CD4-positive, alpha-beta T cell treated with Interleukin-6 at 100 ng/mL for 8 hours (primary cell): ENCODE results near the gene CAMKK1.

Source experiments
- DNase-seq: peaks from one replicate; pipeline ENCODE4 v3.0.0-alpha.2; 2020; ENCODE audit warnings: mixed read lengths, low spot score

The CAMKK1 gene

GRCh38 chr17:3896968-3897235 lies 4.0 kb upstream of the CAMKK1 start:
- DNase-seq = no peak

- no peak for DNase-seq
Measured at GRCh38 chr17:3896108-3896967, 3.5 kb upstream of the CAMKK1 start.

GRCh38 chr17:3895354-3895753 lies 2.5 kb upstream of the CAMKK1 start:
- DNase-seq = no peak

GRCh38 chr17:3894911-3895343 lies 2.1 kb upstream of the CAMKK1 start:
- DNase-seq = no peak

DNA sequence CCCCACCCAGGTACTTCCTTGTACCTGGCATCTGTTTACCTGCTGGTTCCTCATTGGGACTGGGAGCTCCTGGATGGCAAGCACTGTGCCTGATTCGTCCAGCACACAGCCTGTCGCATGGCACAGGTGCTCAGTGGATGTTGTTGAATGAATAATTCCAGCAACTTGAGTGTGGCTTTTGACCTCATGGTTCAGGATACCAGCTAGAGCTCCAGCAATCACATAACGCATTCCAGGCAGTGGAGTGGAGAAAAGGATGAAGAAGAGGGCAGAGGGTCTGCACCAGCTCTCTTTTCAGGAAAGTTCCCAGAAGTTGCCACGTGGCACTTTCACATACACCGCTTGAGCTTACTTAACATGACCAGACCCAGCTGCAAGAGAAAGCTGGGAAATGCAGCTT lies 1.3 kb upstream of the CAMKK1 start:
- no peak for DNase-seq

GRCh38 chr17:3893720-3894116 lies 865 bp upstream of the CAMKK1 start:
- no peak for DNase-seq

- DNase-seq = peak; percentile 80
Measured at GRCh38 chr17:3892095-3892998, 506 bp downstream of the CAMKK1 start.

DNA sequence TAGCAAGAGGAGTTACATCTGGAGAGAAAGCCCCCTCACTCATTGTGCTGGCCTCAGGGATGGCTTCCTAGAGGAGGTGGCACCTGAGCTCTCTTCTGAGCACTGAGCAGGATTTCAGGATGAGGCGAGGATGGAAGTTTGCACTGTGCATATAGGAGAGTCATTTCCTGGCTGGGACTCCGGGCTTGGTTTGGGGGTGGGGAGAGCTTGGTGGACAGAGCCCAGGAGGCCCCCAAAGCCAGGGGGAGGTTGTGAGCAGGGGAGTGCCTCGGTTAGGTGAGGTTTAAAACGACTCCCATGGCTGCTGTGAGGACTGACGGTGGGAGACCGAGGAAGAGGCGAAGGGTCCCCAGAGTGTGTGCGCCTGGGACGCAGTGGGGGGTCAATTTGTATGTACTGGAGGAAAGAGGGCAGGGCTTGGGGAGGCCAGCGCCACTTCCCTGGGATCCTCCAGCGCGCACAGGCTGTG lies 1.2 kb downstream of the CAMKK1 start:
- DNase-seq = no peak

GRCh38 chr17:3890878-3891219 lies 2.0 kb downstream of the CAMKK1 start:
- DNase-seq = no peak

DNA sequence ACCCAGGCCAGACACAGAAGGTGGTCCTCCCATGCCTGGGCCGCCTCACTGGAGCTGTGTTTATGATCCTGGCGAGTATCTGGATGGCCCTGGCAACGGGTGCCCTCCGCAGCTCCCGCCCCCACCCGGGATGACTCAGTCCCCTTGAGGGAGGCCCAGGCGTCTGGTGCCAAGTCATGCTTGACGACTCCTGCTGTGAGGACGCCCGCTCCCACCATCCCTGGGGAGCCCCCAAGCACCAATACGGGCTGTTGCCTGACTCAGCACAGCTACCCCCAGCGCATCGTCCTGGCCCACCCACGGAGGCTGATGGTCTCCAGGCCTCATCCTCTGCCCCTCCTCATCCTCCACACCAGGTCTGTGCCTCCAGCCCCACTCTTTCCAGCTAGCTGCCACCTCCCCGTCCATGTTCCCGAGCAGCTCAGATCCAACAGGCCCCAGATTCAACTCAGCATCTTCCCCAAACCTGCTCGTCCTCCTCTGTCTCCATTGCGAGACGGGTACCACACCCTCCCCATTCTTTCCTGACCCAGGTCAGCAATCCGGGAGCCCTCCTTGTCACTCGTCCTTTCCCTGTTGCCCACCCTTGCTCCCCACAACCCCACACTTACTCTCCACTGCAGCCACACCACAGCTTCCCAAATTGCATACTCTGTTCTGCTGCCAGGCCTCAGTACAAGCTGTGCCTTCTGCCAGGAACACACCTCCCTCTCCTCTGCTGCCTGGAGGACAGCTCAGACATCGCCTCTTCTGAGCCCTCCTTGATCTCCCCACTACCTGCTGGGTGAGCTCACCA lies 2.6 kb downstream of the CAMKK1 start:
- DNase-seq = no peak

GRCh38 chr17:3889325-3890012 lies 3.4 kb downstream of the CAMKK1 start:
- DNase-seq = no peak

DNA sequence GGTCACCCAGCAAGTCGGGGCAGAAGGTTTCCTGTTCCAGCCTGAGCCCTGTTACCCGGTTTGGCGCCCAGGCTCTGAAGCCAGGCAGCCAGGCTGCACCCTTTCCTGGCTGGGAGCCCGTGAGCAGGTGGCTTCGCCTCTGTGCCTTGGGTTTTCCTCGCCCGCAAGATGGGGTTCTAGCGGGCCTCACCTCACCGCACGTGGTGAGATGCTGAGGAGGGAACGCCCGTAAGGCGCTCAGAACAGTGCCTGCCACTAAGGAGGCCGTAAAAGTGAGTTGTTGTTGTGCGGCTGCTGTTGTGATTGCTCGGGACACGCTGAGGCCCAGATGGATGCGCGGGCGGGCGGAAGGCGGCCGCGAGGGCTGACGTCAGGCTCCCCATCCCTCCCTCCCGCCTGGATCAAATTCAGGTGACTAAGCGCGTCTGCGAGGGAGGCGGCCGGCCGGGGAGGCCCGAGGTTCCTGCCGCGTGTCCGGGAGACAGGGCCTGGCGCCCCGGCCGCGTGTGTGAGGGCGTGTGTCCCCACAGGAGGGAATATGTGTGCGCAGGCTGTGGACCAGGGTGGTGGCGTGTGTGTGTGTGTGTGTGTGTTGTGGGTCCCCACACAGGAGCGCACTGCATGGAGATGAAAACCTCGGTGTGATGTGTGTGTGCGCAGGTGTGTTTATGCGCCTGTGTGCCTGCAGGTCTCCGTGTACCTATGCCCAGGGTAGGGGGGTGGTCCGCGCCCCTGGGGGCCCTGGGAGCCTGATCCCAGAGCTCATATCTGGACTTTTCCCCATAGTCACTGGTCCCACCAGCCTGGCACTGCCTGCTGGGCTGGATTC lies 4.3 kb downstream of the CAMKK1 start:
- no peak for DNase-seq

- DNase-seq = no peak
Measured at GRCh38 chr17:3887804-3888203, 5.0 kb downstream of the CAMKK1 start.

GRCh38 chr17:3887394-3887793 lies 5.5 kb downstream of the CAMKK1 start:
- DNase-seq = no peak

GRCh38 chr17:3886776-3887175 lies 6.1 kb downstream of the CAMKK1 start:
- peak; percentile 18 for DNase-seq

DNA sequence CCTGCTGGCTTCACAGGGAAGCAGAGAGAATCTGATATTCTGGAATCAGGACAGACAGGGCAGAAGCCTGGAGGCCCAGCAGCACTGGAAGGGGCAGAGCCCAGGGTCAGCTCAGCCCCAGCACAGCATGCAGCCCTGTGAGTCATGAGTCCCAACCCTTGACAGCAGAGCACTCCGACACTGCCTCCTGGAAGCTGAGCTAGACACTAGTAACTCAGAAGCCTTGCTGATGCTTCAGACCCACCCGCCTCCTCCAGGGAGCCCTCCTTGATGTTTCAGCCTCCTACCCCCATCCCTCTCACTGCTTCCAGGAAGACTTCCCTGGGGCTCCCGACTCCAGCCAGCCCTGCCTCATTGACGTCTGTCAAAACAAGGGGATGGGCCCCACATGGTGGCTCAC lies 6.9 kb downstream of the CAMKK1 start:
- DNase-seq = no peak

- DNase-seq = no peak
Measured at GRCh38 chr17:3885271-3885670, 7.6 kb downstream of the CAMKK1 start.

GRCh38 chr17:3884188-3884587 lies 8.7 kb downstream of the CAMKK1 start:
- DNase-seq = no peak

DNA sequence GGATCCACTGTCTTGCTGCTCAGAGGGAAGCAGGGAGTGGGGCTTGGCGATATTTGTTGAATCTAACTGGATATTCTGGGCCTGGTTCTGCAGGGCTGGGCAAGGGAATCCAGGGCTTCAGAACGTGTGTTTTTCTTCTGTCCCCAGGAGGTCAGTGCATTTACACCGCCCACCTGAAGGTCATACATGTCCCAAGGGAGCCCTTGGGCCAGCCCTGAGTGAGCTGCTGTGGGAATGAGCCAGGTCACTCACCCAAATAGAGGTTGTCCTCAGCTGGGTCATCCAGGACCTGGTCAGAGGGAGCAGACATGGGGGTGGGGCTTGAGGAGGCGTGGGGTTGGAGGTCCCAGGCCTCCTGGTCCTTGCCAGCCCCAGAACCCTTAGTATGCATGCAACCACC lies 10.6 kb downstream of the CAMKK1 start:
- DNase-seq = no peak

DNA sequence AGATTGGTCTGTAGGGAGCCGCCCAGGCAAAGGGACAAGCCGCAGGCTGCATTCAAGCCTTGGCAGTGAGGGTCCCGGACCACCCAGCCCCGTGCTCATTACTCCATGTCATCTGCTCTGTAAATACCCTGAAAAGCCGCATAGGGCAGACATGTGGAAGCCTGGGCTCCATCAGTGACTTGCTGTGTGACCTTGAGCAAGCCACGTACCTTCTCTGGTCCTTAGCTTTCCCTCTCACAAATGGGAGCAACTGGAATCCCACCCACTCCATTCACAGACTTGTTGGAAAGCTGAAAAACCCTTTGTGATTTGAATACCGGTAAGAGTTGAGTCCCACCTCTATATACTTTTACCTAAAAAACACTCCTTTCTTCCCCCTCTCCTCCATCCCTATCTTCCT lies 11.9 kb downstream of the CAMKK1 start:
- DNase-seq = no peak
